SK-N-SH (cell line): ENCODE results near the gene AKR1C1.
"Not testable (repeated sequence)": the region's sequence is repeated elsewhere in the genome, so short reads cannot be mapped to it uniquely, and the experiment has no call there.

Experiments used
- CHD2 ChIP-seq: fragments of 150-350 bp; IDR thresholded peaks from 2 replicates; pipeline ENCODE4 v1.6.1; 2018; ENCODE audit warnings: low read length; ENCODE audit not compliant: partially characterized antibody
- EP300 ChIP-seq, 2 experiments: IDR thresholded peaks; 2 replicates each; pipeline versions ENCODE4 v1.4.0 to v1.6.1; 2012; ENCODE audit warnings: borderline replicate concordance in 1 of 2, low read depth in 1 of 2, low read length in 1 of 2
- EZH2phosphoT487 ChIP-seq: fragments of 200-600 bp; sonication (generic); IDR thresholded peaks from 2 replicates; pipeline ENCODE4 v1.6.1; 2017; ENCODE audit warnings: low read depth, mixed run types, mild to moderate bottlenecking, antibody characterized with exemption, moderate library complexity, borderline replicate concordance
- JUND ChIP-seq: IDR thresholded peaks from 2 replicates; pipeline ENCODE4 v1.4.0; 2012
- NFIC ChIP-seq: IDR thresholded peaks from 2 replicates; pipeline ENCODE4 v1.4.0; 2012; ENCODE audit warnings: borderline replicate concordance
- SIN3A ChIP-seq: IDR thresholded peaks from 2 replicates; pipeline ENCODE4 v1.6.1; 2012; ENCODE audit warnings: low read depth, mild to moderate bottlenecking, low read length, moderate library complexity, borderline replicate concordance
- YY1 ChIP-seq: IDR thresholded peaks from 2 replicates; pipeline ENCODE4 v1.4.0; 2012; ENCODE audit warnings: low read depth, mild to moderate bottlenecking
- TF ChIP-seq, protein P1 (sequence below): fragments of 200-600 bp; sonication (generic); IDR thresholded peaks from 2 replicates; pipeline ENCODE4 v1.6.1; 2017; ENCODE audit warnings: antibody characterized with exemption, mild to moderate bottlenecking, moderate library complexity
- TF ChIP-seq, protein P2 (sequence below): IDR thresholded peaks from 2 replicates; pipeline ENCODE4 v1.6.1; 2012; ENCODE audit warnings: mild to moderate bottlenecking, low read depth, low read length, moderate library complexity

DNA sequence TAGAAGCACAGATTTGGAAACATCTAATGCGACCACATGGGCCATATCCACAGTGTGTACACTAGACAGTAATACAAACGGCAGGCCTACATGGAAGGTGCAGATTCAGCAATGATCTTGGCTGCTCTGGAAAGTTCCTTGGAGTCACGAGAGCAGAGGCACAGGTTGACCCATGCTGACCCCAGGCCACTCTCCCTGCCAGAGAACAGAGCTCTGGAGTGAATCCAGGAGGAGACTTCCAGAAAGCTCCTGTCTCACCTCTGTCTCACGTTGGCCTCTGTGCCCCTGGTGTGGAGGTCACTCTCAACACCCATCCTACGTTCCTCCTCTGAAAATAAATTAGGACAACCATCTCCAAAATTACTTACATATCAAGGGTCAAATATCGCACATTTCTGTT lies 28.2 kb downstream of the AKR1C1 start:
- TF ChIP-seq, protein P1, sequence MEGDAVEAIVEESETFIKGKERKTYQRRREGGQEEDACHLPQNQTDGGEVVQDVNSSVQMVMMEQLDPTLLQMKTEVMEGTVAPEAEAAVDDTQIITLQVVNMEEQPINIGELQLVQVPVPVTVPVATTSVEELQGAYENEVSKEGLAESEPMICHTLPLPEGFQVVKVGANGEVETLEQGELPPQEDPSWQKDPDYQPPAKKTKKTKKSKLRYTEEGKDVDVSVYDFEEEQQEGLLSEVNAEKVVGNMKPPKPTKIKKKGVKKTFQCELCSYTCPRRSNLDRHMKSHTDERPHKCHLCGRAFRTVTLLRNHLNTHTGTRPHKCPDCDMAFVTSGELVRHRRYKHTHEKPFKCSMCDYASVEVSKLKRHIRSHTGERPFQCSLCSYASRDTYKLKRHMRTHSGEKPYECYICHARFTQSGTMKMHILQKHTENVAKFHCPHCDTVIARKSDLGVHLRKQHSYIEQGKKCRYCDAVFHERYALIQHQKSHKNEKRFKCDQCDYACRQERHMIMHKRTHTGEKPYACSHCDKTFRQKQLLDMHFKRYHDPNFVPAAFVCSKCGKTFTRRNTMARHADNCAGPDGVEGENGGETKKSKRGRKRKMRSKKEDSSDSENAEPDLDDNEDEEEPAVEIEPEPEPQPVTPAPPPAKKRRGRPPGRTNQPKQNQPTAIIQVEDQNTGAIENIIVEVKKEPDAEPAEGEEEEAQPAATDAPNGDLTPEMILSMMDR: not testable (repeated sequence)
- TF ChIP-seq JUND; EP300 (IDR thresholded peaks at IDR 0.05; ENCODE audit: borderline replicate concordance in 1 of 2, low read depth in 1 of 2, low read length in 1 of 2); YY1; SIN3A; NFIC; EZH2phosphoT487; CHD2: not testable (repeated sequence)
- TF ChIP-seq, protein P2, sequence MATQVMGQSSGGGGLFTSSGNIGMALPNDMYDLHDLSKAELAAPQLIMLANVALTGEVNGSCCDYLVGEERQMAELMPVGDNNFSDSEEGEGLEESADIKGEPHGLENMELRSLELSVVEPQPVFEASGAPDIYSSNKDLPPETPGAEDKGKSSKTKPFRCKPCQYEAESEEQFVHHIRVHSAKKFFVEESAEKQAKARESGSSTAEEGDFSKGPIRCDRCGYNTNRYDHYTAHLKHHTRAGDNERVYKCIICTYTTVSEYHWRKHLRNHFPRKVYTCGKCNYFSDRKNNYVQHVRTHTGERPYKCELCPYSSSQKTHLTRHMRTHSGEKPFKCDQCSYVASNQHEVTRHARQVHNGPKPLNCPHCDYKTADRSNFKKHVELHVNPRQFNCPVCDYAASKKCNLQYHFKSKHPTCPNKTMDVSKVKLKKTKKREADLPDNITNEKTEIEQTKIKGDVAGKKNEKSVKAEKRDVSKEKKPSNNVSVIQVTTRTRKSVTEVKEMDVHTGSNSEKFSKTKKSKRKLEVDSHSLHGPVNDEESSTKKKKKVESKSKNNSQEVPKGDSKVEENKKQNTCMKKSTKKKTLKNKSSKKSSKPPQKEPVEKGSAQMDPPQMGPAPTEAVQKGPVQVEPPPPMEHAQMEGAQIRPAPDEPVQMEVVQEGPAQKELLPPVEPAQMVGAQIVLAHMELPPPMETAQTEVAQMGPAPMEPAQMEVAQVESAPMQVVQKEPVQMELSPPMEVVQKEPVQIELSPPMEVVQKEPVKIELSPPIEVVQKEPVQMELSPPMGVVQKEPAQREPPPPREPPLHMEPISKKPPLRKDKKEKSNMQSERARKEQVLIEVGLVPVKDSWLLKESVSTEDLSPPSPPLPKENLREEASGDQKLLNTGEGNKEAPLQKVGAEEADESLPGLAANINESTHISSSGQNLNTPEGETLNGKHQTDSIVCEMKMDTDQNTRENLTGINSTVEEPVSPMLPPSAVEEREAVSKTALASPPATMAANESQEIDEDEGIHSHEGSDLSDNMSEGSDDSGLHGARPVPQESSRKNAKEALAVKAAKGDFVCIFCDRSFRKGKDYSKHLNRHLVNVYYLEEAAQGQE: not testable (repeated sequence)
